ENCODE measurements around the gene GRK5. TPM values are rescaled to one million over a fixed set of nuclear protein-coding genes. Genes with fewer than 3 reads are reported as not detected.

GRK5 gene
- total RNA-seq, 2 donors from 2014 or later = 9.1 to 11.9 TPM

DNA sequence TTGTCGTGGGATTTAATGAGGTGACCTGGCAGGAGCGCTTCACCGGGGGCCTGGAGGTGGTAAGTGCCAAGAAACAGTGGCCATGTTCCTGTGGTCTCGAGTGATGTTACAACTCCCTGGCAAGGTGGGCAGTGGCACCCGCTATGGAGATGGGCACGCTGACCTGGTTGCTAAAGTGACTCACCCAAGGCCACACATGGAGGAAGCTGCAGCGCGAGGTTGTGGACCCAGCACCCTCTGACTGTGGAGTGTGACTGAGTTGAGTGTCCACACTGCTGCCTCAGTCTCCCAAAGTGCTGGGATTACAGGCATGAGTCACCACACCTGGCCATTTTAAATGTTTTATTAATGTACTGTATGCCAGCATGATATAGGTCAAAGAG, 261.9 kb downstream of the GRK5 start:
- no peak overlapping the region for H3K27ac ChIP-seq (ENCODE audit: low read depth, low read length)
- H3K27ac Mint-ChIP-seq = no peak overlapping the region
- no peaks in the 10 kb centered on the region for H3K36me3 Mint-ChIP-seq (ENCODE audit: low read depth)
- no peak overlapping the region for H3K4me3 ChIP-seq (ENCODE audit: low read length)
- DNase-seq = no peak
- H3K27me3 ChIP-seq (ENCODE audit: control insufficient read depth, insufficient read depth, low read length, poor library complexity, severe bottlenecking) = peaks cover 32% of the 10 kb centered on the region
- H3K4me1 ChIP-seq (ENCODE audit: control insufficient read depth, insufficient read depth, low read length) = no peaks in the 10 kb centered on the region
- H3K9me3 Mint-ChIP-seq = peaks cover 6% of the 10 kb centered on the region
- TF ChIP-seq, protein P1, sequence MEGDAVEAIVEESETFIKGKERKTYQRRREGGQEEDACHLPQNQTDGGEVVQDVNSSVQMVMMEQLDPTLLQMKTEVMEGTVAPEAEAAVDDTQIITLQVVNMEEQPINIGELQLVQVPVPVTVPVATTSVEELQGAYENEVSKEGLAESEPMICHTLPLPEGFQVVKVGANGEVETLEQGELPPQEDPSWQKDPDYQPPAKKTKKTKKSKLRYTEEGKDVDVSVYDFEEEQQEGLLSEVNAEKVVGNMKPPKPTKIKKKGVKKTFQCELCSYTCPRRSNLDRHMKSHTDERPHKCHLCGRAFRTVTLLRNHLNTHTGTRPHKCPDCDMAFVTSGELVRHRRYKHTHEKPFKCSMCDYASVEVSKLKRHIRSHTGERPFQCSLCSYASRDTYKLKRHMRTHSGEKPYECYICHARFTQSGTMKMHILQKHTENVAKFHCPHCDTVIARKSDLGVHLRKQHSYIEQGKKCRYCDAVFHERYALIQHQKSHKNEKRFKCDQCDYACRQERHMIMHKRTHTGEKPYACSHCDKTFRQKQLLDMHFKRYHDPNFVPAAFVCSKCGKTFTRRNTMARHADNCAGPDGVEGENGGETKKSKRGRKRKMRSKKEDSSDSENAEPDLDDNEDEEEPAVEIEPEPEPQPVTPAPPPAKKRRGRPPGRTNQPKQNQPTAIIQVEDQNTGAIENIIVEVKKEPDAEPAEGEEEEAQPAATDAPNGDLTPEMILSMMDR (conservative IDR thresholded peaks at IDR 0.05) = no peak
- H3K4me3 Mint-ChIP-seq = no peak overlapping the region
- H3K27me3 Mint-ChIP-seq (ENCODE audit: insufficient read depth) = peaks cover 55% of the 10 kb centered on the region
- no peaks in the 10 kb centered on the region for H3K9me3 ChIP-seq (ENCODE audit: control insufficient read depth, low read length)
- H3K9ac ChIP-seq (ENCODE audit: extremely low read depth, low read length, poor library complexity, severe bottlenecking) = no peak overlapping the region
- H3K36me3 ChIP-seq (ENCODE audit: control insufficient read depth, insufficient read depth, low read length) = no peaks in the 10 kb centered on the region
- 94 to 95% methylated on average over 8 of the region's 8 CpGs for WGBS, 2 experiments (ENCODE audit: insufficient coverage in 1 of 2, insufficient read length in 1 of 2)
- H3K4me1 Mint-ChIP-seq = no peaks in the 10 kb centered on the region

DNA sequence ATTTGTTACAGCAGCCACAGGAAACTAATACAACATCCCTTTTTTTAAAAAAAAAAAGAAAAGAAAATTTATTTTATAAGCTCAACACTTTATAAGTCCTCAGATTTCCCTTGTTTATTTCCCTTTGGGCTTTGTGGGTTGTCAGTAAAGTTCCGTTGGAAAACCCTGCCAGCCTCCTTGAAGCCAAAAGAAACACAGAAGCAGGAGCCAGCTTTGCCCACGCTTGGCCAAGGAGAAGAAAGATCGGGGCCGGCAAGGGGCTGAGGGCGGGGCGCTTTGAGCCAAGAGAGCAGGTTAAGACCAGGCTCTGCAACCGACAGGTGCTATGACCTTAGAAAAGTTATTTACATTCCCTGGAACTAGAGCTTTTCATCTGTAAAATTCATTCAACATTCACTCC, 262.5 kb downstream of the GRK5 start:
- Histone ChIP-seq H3K9ac (ENCODE audit: extremely low read depth, low read length, poor library complexity, severe bottlenecking) (no peak overlapping the region), H3K27me3 (ENCODE audit: control insufficient read depth, insufficient read depth, low read length, poor library complexity, severe bottlenecking) (peaks cover 36% of the 10 kb centered on the region), H3K36me3 (ENCODE audit: control insufficient read depth, insufficient read depth, low read length) (no peaks in the 10 kb centered on the region), H3K9me3 (ENCODE audit: control insufficient read depth, low read length) (no peaks in the 10 kb centered on the region), H3K4me1 (ENCODE audit: control insufficient read depth, insufficient read depth, low read length) (no peaks in the 10 kb centered on the region), H3K4me3 (ENCODE audit: low read length) (no peak overlapping the region), H3K27ac (ENCODE audit: low read depth, low read length) (no peak overlapping the region)
- 83 to 87% methylated on average over 7 of the region's 7 CpGs for WGBS, 2 experiments (ENCODE audit: insufficient coverage in 1 of 2, insufficient read length in 1 of 2)
- no peaks in the 10 kb centered on the region for H3K36me3 Mint-ChIP-seq (ENCODE audit: low read depth)
- no peak overlapping the region for H3K27ac Mint-ChIP-seq
- no peak overlapping the region for H3K4me3 Mint-ChIP-seq
- TF ChIP-seq, protein P1 (conservative IDR thresholded peaks at IDR 0.05) = no peak
- H3K27me3 Mint-ChIP-seq (ENCODE audit: insufficient read depth) = peaks cover 60% of the 10 kb centered on the region
- DNase-seq = no peak
- H3K9me3 Mint-ChIP-seq = peaks cover 6% of the 10 kb centered on the region
- H3K4me1 Mint-ChIP-seq = no peaks in the 10 kb centered on the region

DNA sequence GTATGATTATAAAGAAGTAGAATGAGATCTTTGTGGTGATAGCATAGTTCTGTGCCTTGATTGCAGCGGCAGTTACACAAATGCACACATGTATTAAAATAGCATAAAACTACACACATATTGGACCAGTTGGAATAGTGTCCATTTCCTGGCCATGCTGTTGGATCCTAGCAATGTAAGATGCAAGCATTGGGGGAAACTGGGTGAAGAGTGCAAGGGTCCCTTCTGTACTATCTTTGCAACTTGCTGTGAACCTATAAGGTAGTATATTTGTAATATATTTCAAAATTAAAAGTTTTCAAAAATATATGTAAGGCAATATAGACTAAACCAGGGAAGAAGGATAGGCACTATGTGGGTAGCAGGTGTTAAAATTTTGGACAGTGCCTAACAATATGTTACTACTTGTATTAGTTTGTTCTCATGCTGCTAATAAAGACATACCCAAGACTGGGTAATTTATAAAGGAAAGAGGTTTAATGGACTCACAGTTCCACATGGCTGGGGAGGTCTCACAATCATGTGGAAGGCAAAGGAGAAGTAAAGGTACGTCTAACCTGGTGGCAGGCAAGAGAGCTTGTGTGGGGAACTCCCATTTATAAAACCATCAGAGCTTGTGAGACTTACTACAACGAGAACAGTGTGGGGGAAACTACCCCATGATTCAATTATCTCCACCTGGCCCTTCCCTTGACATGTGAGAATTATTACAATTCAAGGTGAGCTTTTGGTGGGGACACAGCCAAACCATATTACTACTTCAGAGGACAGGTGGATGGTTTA, 263.7 kb downstream of the GRK5 start:
- Histone ChIP-seq H3K9ac (ENCODE audit: extremely low read depth, low read length, poor library complexity, severe bottlenecking) (no peak overlapping the region), H3K36me3 (ENCODE audit: control insufficient read depth, insufficient read depth, low read length) (no peaks in the 10 kb centered on the region), H3K27ac (ENCODE audit: low read depth, low read length) (no peak overlapping the region), H3K4me1 (ENCODE audit: control insufficient read depth, insufficient read depth, low read length) (no peaks in the 10 kb centered on the region), H3K9me3 (ENCODE audit: control insufficient read depth, low read length) (no peaks in the 10 kb centered on the region), H3K27me3 (ENCODE audit: control insufficient read depth, insufficient read depth, low read length, poor library complexity, severe bottlenecking) (peaks cover 49% of the 10 kb centered on the region), H3K4me3 (ENCODE audit: low read length) (no peak overlapping the region)
- 89% methylated on average over 3 of the region's 3 CpGs; no CpG with 5 or more reads in 1 of the 2 experiments for WGBS, 2 experiments (ENCODE audit: insufficient coverage in 1 of 2, insufficient read length in 1 of 2)
- Mint-ChIP-seq H3K27me3 (ENCODE audit: insufficient read depth) (peaks cover 65% of the 10 kb centered on the region), H3K9me3 (peaks cover 6% of the 10 kb centered on the region), H3K36me3 (ENCODE audit: low read depth) (no peaks in the 10 kb centered on the region), H3K27ac (no peak overlapping the region), H3K4me3 (no peak overlapping the region), H3K4me1 (no peaks in the 10 kb centered on the region)
- no peak for DNase-seq
- TF ChIP-seq, protein P1 (conservative IDR thresholded peaks at IDR 0.05) = no peak

All from endodermal cell (in vitro differentiated cells).